HG03460 (cell line): Measurements from ENCODE around the gene APBA3.

Experiments
- ATAC-seq: cut with Tn5 transposase; IDR thresholded peaks from one replicate; pipeline ENCODE4 v1.9.1; 2021; ENCODE audit not compliant: unreplicated experiment

The APBA3 gene

DNA sequence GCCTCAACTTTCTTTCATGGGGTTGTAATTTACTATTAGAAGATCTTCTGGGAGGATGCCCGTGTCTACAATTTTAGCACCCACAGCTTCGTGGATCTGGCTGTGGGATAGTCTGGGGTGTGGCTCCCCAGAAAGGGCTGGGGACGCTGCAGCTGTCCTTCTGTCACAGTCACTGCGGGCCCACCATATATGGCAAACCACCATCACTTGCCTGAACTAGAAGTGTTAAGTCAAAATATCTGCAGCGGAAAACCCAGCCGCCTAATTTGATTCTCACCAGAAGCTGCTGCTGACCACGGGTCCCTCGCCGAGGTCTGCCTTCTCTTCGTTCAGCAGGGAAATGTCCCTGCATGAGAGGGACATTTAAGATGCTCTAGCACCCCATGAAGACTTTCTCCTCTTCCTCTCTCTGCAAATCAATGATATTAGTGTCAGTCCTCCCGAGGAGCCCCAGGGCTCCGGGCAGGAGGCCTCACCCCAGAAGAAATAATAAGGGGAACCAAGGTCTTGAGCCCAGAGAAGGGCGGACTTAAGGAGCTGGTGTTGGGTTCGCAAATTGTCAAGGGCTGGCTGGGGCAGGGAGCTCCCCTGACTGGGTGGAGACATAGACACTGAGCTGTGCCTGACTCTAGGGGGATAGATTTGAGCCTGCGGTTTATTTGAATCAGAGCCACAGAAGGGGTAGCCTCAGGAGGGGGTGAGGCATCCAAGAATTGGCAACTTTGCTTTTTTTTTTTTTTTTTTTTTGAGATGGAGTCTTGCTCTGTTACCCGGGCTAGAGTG lies 27.7 kb upstream of the APBA3 start:
- ATAC-seq, result no peak

DNA sequence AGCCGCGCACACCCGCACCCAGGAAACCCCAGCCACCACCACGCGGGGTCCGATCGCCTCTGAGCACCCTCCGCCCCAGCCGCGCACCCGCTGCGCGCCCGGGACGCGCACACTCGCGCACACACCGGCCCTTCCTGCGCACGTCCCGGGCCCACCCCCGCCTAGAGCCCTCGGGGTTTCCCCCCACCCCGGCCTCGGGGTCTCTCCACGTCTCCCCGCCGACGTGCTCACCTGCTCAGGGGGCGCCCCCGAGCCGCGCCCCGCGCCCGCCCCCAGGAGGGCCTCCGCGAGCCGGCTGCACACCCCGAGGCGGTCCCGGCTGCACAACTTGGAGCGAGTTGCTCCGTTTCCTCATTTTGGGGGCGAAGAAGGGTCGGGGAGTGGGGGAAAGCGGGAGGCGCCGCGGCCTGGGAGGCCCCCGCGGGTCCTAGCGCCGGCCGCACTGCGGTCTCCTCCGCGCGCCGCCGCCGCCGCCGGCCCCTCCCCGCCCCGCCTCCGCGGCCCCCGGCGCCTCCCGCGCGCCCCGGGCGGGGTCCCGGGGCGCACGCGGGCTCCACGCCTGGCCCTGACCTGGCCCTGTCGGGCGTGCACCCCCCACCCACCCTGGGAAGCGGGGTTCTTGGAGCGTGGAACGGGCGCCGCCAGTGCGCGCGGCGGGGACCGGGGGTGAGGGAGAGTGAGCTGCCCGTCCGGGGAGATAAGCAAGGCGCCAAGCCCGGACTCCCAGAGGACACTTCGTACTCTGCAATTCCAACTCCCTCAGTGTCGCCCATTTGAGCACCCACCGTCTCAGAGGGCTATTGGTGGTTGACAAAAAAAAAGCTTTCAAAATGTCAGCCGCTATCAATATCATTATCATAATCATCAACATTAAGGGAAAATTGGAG lies 24.7 kb upstream of the APBA3 start, which contains the start of gene MATK:
Gene MATK, minus strand, starts transcription at position 444 of the 887 bp plus-strand sequence. CDS start 1,246 bp downstream, outside the sequence.
- no peak for ATAC-seq

GRCh38 chr19:3785451-3785937 lies 24.0 kb upstream of the APBA3 start:
- no peak for ATAC-seq

DNA sequence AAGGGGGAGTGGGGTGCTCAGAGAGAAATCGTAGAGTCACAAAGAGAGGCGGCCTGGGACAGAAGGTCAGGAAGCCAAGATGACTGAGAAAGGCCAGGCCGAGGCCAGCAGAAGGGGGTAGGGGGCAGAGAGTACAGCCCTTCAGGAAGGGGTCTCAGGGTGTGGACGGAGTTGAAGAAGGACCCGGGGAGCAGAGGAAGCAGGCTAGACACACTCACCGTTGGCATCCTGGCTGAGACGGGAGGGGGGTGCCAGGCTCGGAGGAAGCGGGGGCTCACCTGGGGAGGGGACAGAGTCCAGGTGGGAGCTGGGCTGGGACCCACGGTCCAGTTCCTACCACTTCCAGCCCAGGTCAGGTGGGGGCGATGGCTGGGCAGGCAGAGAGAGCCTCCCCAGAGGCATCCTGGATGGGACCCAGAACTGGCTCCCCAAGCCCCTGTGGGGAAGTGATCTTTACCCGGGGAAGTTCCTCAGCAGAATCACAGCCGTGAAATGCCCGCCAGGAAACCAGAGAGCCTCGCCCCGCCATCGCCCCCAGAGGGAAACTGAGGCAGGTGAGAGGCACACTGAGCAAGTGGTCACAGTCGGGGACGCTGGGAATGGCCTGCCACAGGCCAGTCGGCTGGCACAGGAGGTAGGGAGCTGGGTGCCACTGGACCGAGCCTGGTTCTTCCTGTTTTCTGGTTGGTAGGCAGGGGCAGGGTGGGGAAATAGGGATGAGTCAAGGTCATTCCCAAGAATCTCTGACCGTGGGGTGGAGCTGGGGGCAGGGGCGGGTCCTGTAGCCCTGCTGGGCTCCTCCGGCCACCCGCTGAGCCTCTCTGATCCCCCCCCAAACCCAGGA lies 23.3 kb upstream of the APBA3 start:
- ATAC-seq, result no peak

GRCh38 chr19:3783660-3784584 lies 22.4 kb upstream of the APBA3 start:
- ATAC-seq, result no peak

- no peak for ATAC-seq
Observed at GRCh38 chr19:3782903-3783302, 21.4 kb upstream of the APBA3 start.

- no peak for ATAC-seq
Observed at GRCh38 chr19:3782330-3782729, 20.8 kb upstream of the APBA3 start.

GRCh38 chr19:3781603-3782002 lies 20.1 kb upstream of the APBA3 start:
- ATAC-seq, result no peak

GRCh38 chr19:3780786-3781304 lies 19.4 kb upstream of the APBA3 start:
- no peak for ATAC-seq

DNA sequence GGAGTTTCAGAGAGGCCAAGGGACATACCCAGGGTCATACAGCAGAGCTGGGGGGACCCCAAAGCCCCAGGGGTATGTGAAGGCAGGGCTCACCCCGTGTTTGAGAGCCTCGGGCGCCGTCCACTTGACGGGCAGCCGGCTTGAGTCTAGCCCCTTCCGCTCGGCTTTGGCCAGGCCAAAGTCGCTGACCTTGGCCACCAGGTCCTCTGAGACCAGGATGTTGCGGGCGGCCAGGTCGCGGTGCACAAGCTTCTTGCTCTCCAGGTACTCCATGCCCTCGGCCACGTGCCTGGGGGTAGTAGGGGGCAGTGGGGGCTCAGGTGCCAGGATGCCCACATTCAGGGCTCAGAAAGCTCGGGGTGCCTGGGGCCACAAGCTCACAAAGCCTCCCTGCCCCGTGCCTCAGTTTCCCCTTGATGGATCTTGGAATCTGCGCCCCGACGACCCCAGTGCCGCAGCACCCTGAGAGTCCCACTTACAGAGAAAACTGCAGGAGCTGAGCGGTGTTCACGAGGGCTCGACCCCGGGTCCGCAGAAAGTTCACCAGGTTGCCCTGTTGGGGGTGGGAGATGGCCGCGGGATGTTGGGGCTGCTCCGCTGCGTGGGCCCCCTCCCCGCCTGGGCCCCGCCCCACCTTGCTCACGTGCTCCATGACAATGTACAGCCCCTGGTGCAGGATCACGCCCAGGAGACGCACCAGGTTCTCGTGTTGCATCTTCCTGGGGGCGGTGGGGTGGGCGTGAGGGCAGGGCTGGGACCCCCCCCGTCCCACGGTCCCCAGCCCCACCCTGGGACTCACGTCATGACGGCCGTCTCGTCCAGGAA lies 17.6 kb upstream of the APBA3 start:
- no peak for ATAC-seq

- no peak for ATAC-seq
Observed at GRCh38 chr19:3778104-3778867, 16.8 kb upstream of the APBA3 start.

DNA sequence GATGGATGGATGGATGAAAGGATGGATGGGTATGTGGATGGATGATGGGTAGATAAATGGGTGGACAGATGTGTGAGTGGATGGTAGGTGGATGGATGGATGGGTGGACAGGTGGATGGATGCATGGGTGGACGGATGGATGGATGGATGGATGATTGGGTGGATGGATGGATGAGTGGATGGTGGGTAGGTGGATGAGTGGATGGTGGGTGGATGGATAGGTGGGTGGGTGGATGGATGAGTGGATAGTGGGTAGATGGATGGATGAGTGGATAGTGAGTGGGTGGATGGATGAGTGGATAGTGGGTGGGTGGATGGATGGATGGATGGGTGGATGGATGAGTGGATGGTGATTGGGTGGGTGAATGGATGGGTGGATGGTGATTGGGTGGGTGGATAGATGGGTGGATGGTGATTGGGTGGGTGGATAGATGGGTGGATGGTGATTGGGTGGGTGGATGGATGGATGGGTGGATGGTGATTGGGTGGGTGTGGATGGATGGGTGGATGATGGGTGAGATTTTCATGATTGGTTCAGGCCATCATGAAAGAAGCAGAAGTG lies 15.1 kb upstream of the APBA3 start:
- ATAC-seq, result no peak

GRCh38 chr19:3775831-3776230 lies 14.3 kb upstream of the APBA3 start:
- no peak for ATAC-seq

DNA sequence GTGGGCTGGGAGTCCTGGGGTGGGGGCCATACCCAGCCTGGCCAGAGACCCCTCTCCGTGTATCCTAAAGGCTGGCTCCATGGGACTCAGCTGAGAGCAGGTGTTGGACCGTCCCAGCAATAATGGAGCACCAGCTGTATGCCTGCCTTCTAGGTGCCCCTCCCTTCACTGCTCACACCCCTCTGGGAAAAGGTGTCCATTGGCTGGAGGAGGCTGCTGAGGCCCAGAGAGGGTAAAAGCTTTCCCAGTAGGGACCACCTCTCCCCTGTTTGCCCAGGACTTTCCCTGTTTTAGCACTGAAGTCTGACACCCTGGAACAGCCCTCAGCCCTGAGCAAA lies 13.9 kb upstream of the APBA3 start:
- no peak for ATAC-seq

DNA sequence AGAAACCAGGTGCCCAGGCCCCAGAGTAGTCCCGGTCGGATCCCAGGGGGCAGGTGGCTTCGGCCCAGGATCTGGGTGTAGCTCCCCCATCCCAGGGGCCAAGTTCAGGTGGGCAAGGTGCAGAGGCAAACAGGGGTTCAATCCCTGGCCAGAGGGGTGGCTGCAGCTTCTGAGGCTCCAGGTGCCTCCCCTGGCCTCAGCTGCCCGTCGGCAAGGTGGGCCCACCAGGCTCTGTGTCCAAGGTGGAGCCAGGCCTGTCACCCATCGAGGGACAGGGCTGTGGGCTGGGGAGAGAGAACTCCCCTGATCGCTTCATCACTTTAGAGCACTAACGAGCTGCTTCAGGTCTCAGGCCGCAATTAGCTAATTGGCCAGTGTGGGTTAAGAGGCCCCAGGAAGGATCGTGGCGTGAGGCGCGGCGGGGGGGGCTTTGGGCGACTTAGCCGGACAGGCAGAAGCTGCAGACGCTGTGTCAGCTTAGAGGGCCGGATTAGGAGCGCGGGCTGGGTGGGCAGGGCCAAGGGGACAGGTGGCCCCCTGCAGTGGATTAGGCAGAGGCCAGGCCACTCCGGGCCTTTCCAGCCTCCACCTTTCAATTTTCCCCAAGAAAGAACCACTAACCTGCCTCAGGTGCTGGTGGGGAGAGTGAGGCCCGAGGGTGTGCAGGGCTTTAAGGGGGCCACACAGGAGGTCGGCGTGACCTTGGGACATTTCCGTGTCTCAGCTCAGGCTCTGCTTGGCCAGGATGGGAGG lies 13.3 kb upstream of the APBA3 start:
- ATAC-seq, result no peak

DNA sequence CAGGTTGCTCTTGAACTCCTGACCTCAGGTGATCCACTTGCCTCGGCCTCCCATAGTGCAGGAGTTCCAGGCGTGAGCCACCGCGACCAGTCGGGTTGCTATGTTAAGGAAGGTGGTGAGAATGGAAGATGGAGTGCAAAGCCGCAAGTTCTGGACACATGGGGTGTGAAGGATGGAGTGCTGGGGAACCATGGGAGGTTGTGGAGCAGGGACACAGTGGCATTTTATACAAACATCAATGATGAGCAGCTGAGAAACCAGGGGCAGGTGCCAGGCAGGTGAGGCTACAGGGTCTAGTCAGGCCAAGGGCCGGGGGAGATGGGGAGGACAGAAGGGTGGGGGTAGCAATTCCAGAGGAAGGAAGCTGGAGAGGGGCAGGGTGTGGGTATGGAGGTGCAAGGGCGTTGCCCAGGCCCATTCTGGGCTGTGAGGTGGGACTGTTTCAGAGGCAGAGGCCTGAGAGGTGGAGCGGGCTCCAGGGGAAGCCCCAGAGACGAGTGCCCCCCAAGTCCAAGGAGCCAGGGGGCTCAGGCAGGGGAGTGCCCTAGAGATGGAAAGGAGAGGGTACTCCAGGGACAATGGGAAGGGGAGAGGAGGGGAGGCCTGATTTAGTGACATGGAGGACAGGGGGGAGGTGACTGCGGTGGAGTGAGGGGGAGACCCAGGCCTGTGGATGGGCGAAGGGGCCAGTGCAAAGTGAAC lies 12.5 kb upstream of the APBA3 start:
- no peak for ATAC-seq
